ENCODE measurements around the gene ZNF335.

The ZNF335 gene

GRCh38 chr20:45970646-45971424, 1.2 kb downstream of the ZNF335 start:
- H3K4me1 ChIP-seq, result peaks cover 19% of the 10 kb centered on the region
- peak overlapping the region; percentile 91 for H3K4me3 ChIP-seq
- peaks cover 44% of the 10 kb centered on the region for H3K36me3 ChIP-seq (replicated peaks)
- peak in 1 of 2 experiments; percentile 41 for DNase-seq (ENCODE audit: low spot score in 2 of 2)
- in situ Hi-C loops (cut with MboI; ENCODE audit: low sequenced_read_pairs), result no loop called here
- H3K9me3 ChIP-seq, result no peaks in the 10 kb centered on the region
- no peaks in the 10 kb centered on the region for H3K27me3 ChIP-seq (ENCODE audit: low read depth)

GRCh38 chr20:45969712-45970634, 2.0 kb downstream of the ZNF335 start:
- peak overlapping the region; percentile 91 for H3K4me3 ChIP-seq
- peak; percentile 72 to 73 for DNase-seq (ENCODE audit: low spot score in 2 of 2)
- in situ Hi-C loops (cut with MboI; ENCODE audit: low sequenced_read_pairs), result no loop called here
- H3K36me3 ChIP-seq (replicated peaks), result peaks cover 50% of the 10 kb centered on the region
- H3K27me3 ChIP-seq (ENCODE audit: low read depth), result no peaks in the 10 kb centered on the region
- H3K9me3 ChIP-seq, result no peaks in the 10 kb centered on the region
- peaks cover 19% of the 10 kb centered on the region for H3K4me1 ChIP-seq

DNA sequence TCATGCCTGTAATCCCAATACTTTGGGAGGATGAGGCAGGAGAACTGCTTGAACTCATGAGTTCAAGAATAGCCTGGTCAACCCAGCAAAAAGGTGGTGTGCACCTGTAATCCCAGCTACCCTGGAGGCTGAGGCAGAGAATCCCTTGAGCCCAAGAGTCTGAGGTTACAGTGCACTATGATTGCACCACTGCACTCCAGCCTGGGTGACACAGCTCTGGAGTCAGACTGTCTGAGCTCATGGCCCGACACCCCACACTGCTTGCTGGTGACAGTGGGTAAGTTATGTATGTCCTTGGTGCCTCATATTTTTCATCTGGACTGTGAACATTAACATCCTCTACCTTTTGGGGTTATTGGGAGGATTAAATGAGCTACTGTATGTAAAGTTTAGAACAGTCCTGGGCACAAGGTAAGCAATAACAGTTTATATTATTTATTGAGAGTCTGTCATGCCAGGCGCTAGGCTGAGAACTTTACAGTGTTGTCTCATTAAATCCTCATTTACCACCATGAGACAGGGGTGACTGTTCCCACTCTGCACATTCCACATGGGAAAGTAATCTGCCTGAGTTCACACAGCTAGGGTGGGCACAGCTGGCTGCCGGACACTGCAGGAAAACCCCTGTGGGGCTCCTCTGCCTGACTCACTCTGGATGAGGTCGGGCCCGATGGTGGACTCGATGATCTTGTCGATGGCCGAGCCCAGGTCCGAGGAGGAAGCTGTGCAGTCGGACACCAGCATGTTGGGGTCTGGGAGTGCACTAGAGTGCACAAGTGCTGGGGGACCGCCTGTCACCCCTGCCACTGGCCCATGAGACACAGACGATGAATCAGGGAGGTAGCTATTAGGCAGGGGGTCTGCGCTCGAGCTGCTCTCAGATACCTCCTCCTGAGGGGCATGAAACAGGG, 2.9 kb downstream of the ZNF335 start:
- Histone ChIP-seq H3K4me3 (no peak overlapping the region), H3K27me3 (ENCODE audit: low read depth) (no peaks in the 10 kb centered on the region), H3K36me3 (replicated peaks) (peaks cover 57% of the 10 kb centered on the region), H3K9me3 (no peaks in the 10 kb centered on the region), H3K4me1 (peaks cover 19% of the 10 kb centered on the region)
- in situ Hi-C loops (cut with MboI; ENCODE audit: low sequenced_read_pairs), result no loop called here
- no peak for DNase-seq (ENCODE audit: low spot score in 2 of 2)

- in situ Hi-C loops (cut with MboI; ENCODE audit: low sequenced_read_pairs), result no loop called here
- DNase-seq (ENCODE audit: low spot score in 2 of 2), result no peak
- Histone ChIP-seq H3K4me1 (peaks cover 13% of the 10 kb centered on the region), H3K27me3 (ENCODE audit: low read depth) (no peaks in the 10 kb centered on the region), H3K36me3 (replicated peaks) (peaks cover 66% of the 10 kb centered on the region), H3K4me3 (no peak overlapping the region), H3K9me3 (no peaks in the 10 kb centered on the region)
Measured at GRCh38 chr20:45968081-45968671, 3.8 kb downstream of the ZNF335 start.

GRCh38 chr20:45967551-45968080, 4.4 kb downstream of the ZNF335 start:
- Histone ChIP-seq H3K9me3 (no peaks in the 10 kb centered on the region), H3K27me3 (ENCODE audit: low read depth) (no peaks in the 10 kb centered on the region), H3K4me1 (peaks cover 8% of the 10 kb centered on the region), H3K4me3 (no peak overlapping the region), H3K36me3 (replicated peaks) (peaks cover 71% of the 10 kb centered on the region)
- in situ Hi-C loops (cut with MboI; ENCODE audit: low sequenced_read_pairs), result no loop called here
- no peak for DNase-seq (ENCODE audit: low spot score in 2 of 2)

- Histone ChIP-seq H3K9me3 (no peaks in the 10 kb centered on the region), H3K36me3 (replicated peaks) (peaks cover 84% of the 10 kb centered on the region), H3K4me1 (peaks cover 5% of the 10 kb centered on the region), H3K4me3 (no peak overlapping the region), H3K27me3 (ENCODE audit: low read depth) (no peaks in the 10 kb centered on the region)
- in situ Hi-C loops (cut with MboI; ENCODE audit: low sequenced_read_pairs), result no loop called here
- no peak for DNase-seq (ENCODE audit: low spot score in 2 of 2)
Measured at GRCh38 chr20:45965169-45966002, 6.6 kb downstream of the ZNF335 start.

DNA sequence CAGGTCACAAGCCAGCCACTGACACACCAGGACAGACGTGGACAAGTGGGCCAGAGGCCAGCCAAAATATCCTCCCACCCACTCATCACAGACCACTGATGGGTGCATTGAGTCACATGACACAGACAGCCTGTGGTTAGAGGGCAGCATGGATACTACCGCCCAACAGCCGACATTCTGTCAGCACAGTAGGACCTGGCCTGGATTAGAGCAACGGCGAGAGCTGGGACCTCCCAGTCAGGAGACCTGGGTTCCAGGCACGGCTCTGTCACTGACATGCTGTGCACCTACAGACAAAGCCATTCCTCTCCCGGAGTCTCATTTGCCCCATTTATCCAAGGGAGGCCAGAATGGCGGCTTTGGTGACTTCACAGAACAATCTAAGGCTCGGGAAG, 8.0 kb downstream of the ZNF335 start:
- Histone ChIP-seq H3K4me1 (no peaks in the 10 kb centered on the region), H3K9me3 (no peaks in the 10 kb centered on the region)
- in situ Hi-C loops (cut with MboI; ENCODE audit: low sequenced_read_pairs), result no loop called here

GRCh38 chr20:45963059-45964005, 8.7 kb downstream of the ZNF335 start:
- in situ Hi-C loops (cut with MboI; ENCODE audit: low sequenced_read_pairs), result no loop called here
- no peak for DNase-seq (ENCODE audit: low spot score in 2 of 2)

More for the DNA sequence above, 8.0 kb downstream of the ZNF335 start:
- DNase-seq (ENCODE audit: low spot score in 2 of 2), result no peak
- Histone ChIP-seq H3K36me3 (replicated peaks) (peaks cover 84% of the 10 kb centered on the region), H3K4me3 (no peak overlapping the region), H3K27me3 (ENCODE audit: low read depth) (no peaks in the 10 kb centered on the region)

GRCh38 chr20:45962031-45962755, 9.8 kb downstream of the ZNF335 start:
- no peak overlapping the region for H3K4me3 ChIP-seq
- H3K9me3 ChIP-seq, result no peaks in the 10 kb centered on the region
- peaks cover 78% of the 10 kb centered on the region for H3K36me3 ChIP-seq (replicated peaks)
- in situ Hi-C loops (cut with MboI; ENCODE audit: low sequenced_read_pairs), result no loop called here
- H3K4me1 ChIP-seq, result no peaks in the 10 kb centered on the region
- no peak for DNase-seq (ENCODE audit: low spot score in 2 of 2)
- H3K27me3 ChIP-seq (ENCODE audit: low read depth), result no peaks in the 10 kb centered on the region

More at GRCh38 chr20:45963059-45964005, 8.7 kb downstream of the ZNF335 start:
- Histone ChIP-seq H3K4me1 (no peaks in the 10 kb centered on the region), H3K9me3 (no peaks in the 10 kb centered on the region), H3K4me3 (no peak overlapping the region), H3K36me3 (replicated peaks) (peaks cover 84% of the 10 kb centered on the region), H3K27me3 (ENCODE audit: low read depth) (no peaks in the 10 kb centered on the region)

- Histone ChIP-seq H3K4me3 (no peak overlapping the region), H3K36me3 (replicated peaks) (peaks cover 73% of the 10 kb centered on the region), H3K4me1 (no peaks in the 10 kb centered on the region), H3K9me3 (no peaks in the 10 kb centered on the region), H3K27me3 (ENCODE audit: low read depth) (no peaks in the 10 kb centered on the region)
- DNase-seq (ENCODE audit: low spot score in 2 of 2), result no peak
- in situ Hi-C loops (cut with MboI; ENCODE audit: low sequenced_read_pairs), result no loop called here
Measured at GRCh38 chr20:45959956-45960630, 11.9 kb downstream of the ZNF335 start.
